ENCODE data around the gene MST1. TPM values are rescaled to one million over a fixed set of nuclear protein-coding genes. Genes with fewer than 3 reads are reported as not detected.
A peak's percentile ranks its signal among the peaks of the same experiment; 100 is the strongest.
"Not testable (repeated sequence)": the region's sequence is repeated elsewhere in the genome, so short reads cannot be mapped to it uniquely, and the experiment has no call there.

Gene MST1
- total and polyA plus RNA-seq, 2 donors (not counting 1 experiment from before 2014, with no cell fraction given): 3.5 to 6.6 TPM

DNA sequence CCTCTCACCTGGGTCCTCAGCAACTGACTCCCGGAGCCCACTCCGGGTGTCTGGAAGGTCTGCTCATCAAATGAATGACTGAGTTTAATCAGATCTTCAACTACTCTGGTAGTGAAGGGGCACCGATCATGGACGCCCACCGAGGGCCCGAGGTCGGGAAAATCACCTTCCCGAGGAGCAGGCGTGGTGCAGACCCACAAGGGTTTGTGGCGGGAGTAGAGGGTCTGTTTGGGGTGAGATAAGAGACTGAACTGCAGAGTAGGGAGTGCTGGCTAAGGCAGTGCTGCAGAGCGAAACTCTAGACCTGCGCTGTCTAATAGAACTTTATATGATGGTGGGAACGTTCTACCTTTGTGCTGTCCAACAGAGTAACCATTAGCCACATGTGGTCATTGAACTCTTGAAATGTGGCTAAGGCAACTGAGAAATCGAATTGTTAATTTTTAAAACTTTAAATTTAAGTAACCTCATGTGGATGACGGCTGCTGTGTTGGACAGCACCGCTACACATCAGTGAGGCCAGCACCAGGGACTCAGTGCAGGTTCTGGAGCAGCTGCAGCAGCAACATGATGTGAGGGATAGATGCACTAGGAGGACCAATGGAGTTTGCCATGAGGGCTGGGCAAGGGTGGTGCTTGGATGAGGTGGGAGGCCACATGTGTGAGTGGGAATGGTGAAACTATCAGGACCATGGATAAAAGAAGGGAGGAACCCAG is 792 bp upstream of the MST1 start:
- H3K79me2 ChIP-seq (ENCODE audit: control insufficient read depth, insufficient read depth, low read length): peaks cover 13% of the 10 kb centered on the region
- not testable (repeated sequence) for H3K9me3 ChIP-seq (ENCODE audit: control insufficient read depth, insufficient read depth, low read depth, low read length); DNase-seq (ENCODE audit: low read depth in 2 of 2); H4K20me1 ChIP-seq (ENCODE audit: control insufficient read depth, extremely low read depth, insufficient read depth, low read length); H3K27me3 ChIP-seq (ENCODE audit: control insufficient read depth, insufficient read depth, low read length); H3K36me3 ChIP-seq (ENCODE audit: control insufficient read depth, insufficient read depth, low read length); H3K4me1 ChIP-seq (ENCODE audit: control insufficient read depth, extremely low read depth, insufficient read depth, low read length)
- H2AFZ ChIP-seq (ENCODE audit: low read length): peak overlapping the region; percentile 82
- peak overlapping the region; percentile 80 for H3K9ac ChIP-seq (ENCODE audit: insufficient read depth, low read length)
- peak overlapping the region; percentile 77 to 94 (median 87) for H3K4me3 ChIP-seq (replicated peaks in 1 of 4; ENCODE audit: control extremely low read depth in 1 of 4, insufficient read depth in 1 of 4, low read depth in 3 of 4, low read length in 4 of 4)
- peak overlapping the region; percentile 77 for H3K4me2 ChIP-seq (ENCODE audit: extremely low read depth, insufficient read depth, low read length)
- H3K27ac ChIP-seq (ENCODE audit: insufficient read depth, low read length): peak overlapping the region; percentile 67

DNA sequence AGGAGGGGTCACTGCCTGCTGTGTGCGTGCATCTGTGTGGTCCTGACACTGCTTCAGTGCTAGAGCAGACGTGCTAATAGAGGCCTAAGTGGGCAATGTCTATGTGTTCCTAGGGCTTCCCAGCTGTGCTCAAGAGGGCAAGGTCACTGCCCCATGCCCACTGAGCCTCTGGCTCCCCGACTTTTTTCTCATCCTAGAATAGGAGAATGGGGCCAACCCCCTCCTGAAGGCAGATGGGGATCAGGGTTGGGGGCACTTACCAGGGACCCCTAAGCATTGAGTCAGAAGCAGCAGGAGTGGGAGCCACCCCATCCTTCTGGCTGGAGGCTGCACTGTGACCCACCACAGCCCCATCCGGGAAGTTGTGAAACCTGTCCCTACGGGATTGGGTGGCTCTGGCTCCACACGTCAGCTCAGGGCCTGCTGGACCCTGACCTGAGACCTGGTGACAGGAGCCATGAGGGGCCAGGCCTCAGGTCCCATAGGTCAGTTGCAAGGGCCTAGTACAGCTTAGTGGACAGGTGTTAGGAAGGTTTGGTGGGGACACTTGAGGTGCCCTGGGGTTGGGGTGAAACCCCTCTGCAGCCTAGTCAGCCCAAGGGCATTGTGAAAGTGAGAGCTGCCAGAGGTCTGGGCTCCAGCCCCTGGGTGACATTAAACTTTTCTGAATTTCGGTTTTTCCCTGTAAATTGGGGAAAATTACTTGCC is 782 bp downstream of the MST1 start:
- not testable (repeated sequence) for H3K9me3 ChIP-seq (ENCODE audit: control insufficient read depth, insufficient read depth, low read depth, low read length); H3K9ac ChIP-seq (ENCODE audit: insufficient read depth, low read length); H3K4me1 ChIP-seq (ENCODE audit: control insufficient read depth, extremely low read depth, insufficient read depth, low read length); H3K27ac ChIP-seq (ENCODE audit: insufficient read depth, low read length); H3K36me3 ChIP-seq (ENCODE audit: control insufficient read depth, insufficient read depth, low read length); H2AFZ ChIP-seq (ENCODE audit: low read length); H4K20me1 ChIP-seq (ENCODE audit: control insufficient read depth, extremely low read depth, insufficient read depth, low read length); DNase-seq (ENCODE audit: low read depth in 2 of 2); H3K27me3 ChIP-seq (ENCODE audit: control insufficient read depth, insufficient read depth, low read length)
- Histone ChIP-seq H3K4me2 (ENCODE audit: extremely low read depth, insufficient read depth, low read length) (peak overlapping the region; percentile 23), H3K79me2 (ENCODE audit: control insufficient read depth, insufficient read depth, low read length) (peaks cover 13% of the 10 kb centered on the region), H3K4me3 (replicated peaks in 1 of 4; ENCODE audit: control extremely low read depth in 1 of 4, insufficient read depth in 1 of 4, low read depth in 3 of 4, low read length in 4 of 4) (peak overlapping the region; percentile 77 to 94 (median 87))

DNA sequence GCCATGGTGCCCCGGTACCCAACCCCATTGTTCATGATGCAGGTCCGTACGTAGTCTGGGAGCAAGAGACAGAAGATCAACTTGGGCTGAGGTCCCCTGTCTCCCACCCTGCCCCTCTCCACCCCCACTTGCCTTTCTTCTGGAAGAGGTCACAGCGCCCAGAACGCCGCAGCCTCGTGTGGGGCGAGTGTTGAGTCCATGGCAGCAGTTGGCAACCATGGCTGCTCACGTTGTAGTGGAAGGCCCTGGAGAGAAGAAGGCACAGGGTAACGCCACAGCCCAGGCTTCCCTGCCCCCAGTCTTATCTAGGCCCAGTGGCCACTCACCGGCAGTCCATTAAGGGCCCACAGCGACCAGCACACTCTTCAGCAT is 1.9 kb downstream of the MST1 start:
- not testable (repeated sequence) for H3K9me3 ChIP-seq (ENCODE audit: control insufficient read depth, insufficient read depth, low read depth, low read length); H2AFZ ChIP-seq (ENCODE audit: low read length); H3K27ac ChIP-seq (ENCODE audit: insufficient read depth, low read length); H3K4me1 ChIP-seq (ENCODE audit: control insufficient read depth, extremely low read depth, insufficient read depth, low read length); DNase-seq (ENCODE audit: low read depth in 2 of 2); H3K4me2 ChIP-seq (ENCODE audit: extremely low read depth, insufficient read depth, low read length); H3K9ac ChIP-seq (ENCODE audit: insufficient read depth, low read length); H4K20me1 ChIP-seq (ENCODE audit: control insufficient read depth, extremely low read depth, insufficient read depth, low read length); H3K4me3 ChIP-seq (replicated peaks in 1 of 4; ENCODE audit: control extremely low read depth in 1 of 4, insufficient read depth in 1 of 4, low read depth in 3 of 4, low read length in 4 of 4); H3K27me3 ChIP-seq (ENCODE audit: control insufficient read depth, insufficient read depth, low read length); H3K36me3 ChIP-seq (ENCODE audit: control insufficient read depth, insufficient read depth, low read length)
- H3K79me2 ChIP-seq (ENCODE audit: control insufficient read depth, insufficient read depth, low read length): peaks cover 13% of the 10 kb centered on the region

DNA sequence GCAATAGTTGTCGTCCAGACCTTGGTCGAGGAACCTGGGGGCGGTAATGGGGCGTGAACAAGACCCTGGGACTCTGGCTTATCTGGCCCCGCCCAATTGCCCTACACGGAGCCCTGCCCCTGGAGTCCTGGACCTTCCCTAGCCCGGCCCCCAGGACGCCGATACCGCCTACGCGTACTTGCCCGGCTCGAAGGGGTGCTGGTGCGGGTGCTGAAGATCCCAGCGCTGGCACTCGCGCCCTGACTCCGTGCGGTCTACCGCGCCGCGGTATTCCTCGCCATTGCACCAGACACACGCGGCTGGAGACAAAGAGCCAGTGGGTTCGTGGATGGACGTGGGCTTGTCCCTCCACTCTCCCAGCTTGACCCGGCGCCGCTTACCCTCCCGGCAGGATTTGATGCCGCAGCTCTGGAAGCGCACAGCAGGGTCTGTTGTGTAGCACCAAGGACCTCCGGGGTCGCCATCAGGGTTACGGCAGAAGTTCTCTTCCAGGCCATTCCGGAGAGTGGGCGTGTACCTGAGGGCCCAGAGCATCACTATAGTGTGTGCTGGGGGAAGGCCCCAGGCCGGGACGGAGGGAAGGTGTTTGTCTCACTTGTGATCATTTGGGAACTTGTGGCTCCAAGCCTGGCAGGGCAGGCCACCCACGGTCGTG is 2.4 kb downstream of the MST1 start:
- not testable (repeated sequence) for H3K36me3 ChIP-seq (ENCODE audit: control insufficient read depth, insufficient read depth, low read length); H3K27ac ChIP-seq (ENCODE audit: insufficient read depth, low read length); H2AFZ ChIP-seq (ENCODE audit: low read length); H3K4me1 ChIP-seq (ENCODE audit: control insufficient read depth, extremely low read depth, insufficient read depth, low read length); H3K9me3 ChIP-seq (ENCODE audit: control insufficient read depth, insufficient read depth, low read depth, low read length); H3K9ac ChIP-seq (ENCODE audit: insufficient read depth, low read length); H3K27me3 ChIP-seq (ENCODE audit: control insufficient read depth, insufficient read depth, low read length); H4K20me1 ChIP-seq (ENCODE audit: control insufficient read depth, extremely low read depth, insufficient read depth, low read length); H3K4me2 ChIP-seq (ENCODE audit: extremely low read depth, insufficient read depth, low read length)
- peak; percentile 28 to 56 for DNase-seq (ENCODE audit: low read depth in 2 of 2)
- Histone ChIP-seq H3K4me3 (replicated peaks in 1 of 4; ENCODE audit: control extremely low read depth in 1 of 4, insufficient read depth in 1 of 4, low read depth in 3 of 4, low read length in 4 of 4) (peak overlapping the region in 1 of 4 experiments; percentile 28), H3K79me2 (ENCODE audit: control insufficient read depth, insufficient read depth, low read length) (peaks cover 13% of the 10 kb centered on the region)

DNA sequence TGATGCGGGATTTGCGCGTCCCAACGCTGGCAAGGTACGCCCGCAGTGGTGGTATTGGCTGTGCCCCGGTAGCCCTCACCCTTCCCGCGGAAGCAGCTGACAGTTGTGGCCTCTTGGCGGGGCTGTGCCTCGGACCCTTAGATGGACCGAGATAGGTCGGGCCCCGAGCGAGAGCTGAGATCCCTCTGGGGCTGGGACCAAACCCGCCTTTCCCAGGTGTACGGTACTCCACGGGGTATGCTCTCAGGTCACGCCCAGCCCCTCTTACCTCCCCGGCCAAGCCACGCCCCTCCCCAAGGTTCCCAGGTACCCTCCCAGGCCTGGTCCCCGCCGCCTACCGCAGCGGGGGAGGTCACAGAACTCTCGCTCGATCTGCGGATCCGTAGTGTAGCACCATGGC is 2.9 kb downstream of the MST1 start:
- Histone ChIP-seq H3K4me3 (replicated peaks in 1 of 4; ENCODE audit: control extremely low read depth in 1 of 4, insufficient read depth in 1 of 4, low read depth in 3 of 4, low read length in 4 of 4) (peak overlapping the region in 2 of 4 experiments; percentile 26 to 28), H3K79me2 (ENCODE audit: control insufficient read depth, insufficient read depth, low read length) (peaks cover 10% of the 10 kb centered on the region)
- not testable (repeated sequence) for H3K4me1 ChIP-seq (ENCODE audit: control insufficient read depth, extremely low read depth, insufficient read depth, low read length); H3K4me2 ChIP-seq (ENCODE audit: extremely low read depth, insufficient read depth, low read length); H3K27me3 ChIP-seq (ENCODE audit: control insufficient read depth, insufficient read depth, low read length); H3K36me3 ChIP-seq (ENCODE audit: control insufficient read depth, insufficient read depth, low read length); H3K9me3 ChIP-seq (ENCODE audit: control insufficient read depth, insufficient read depth, low read depth, low read length); DNase-seq (ENCODE audit: low read depth in 2 of 2); H4K20me1 ChIP-seq (ENCODE audit: control insufficient read depth, extremely low read depth, insufficient read depth, low read length); H3K27ac ChIP-seq (ENCODE audit: insufficient read depth, low read length); H3K9ac ChIP-seq (ENCODE audit: insufficient read depth, low read length); H2AFZ ChIP-seq (ENCODE audit: low read length)

DNA sequence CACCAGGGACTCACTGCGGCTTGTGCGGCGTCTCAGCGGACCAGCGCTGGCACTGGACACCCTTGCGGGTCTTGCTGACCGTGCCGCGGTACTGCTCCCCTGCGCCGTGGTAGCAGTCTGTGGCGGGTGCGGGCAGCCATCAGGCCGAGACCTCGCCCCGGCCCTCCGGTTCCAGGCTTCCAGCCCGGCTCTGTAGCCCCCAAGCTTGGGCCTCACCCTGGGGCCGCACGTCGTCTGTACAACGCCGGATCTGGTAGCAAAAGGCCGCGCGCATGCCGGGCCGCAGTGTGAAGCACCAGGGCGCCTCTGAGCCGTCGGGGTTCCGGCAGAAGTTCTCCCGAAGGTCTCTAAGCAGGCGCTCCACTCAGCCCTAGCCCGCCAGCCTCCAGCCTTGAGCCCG is 3.4 kb downstream of the MST1 start:
- not testable (repeated sequence) for H3K79me2 ChIP-seq (ENCODE audit: control insufficient read depth, insufficient read depth, low read length); H3K9me3 ChIP-seq (ENCODE audit: control insufficient read depth, insufficient read depth, low read depth, low read length); H3K4me3 ChIP-seq (replicated peaks in 1 of 4; ENCODE audit: control extremely low read depth in 1 of 4, insufficient read depth in 1 of 4, low read depth in 3 of 4, low read length in 4 of 4); H3K9ac ChIP-seq (ENCODE audit: insufficient read depth, low read length); H3K4me2 ChIP-seq (ENCODE audit: extremely low read depth, insufficient read depth, low read length); H2AFZ ChIP-seq (ENCODE audit: low read length); DNase-seq (ENCODE audit: low read depth in 2 of 2); H3K4me1 ChIP-seq (ENCODE audit: control insufficient read depth, extremely low read depth, insufficient read depth, low read length); H4K20me1 ChIP-seq (ENCODE audit: control insufficient read depth, extremely low read depth, insufficient read depth, low read length); H3K27me3 ChIP-seq (ENCODE audit: control insufficient read depth, insufficient read depth, low read length); H3K27ac ChIP-seq (ENCODE audit: insufficient read depth, low read length)
- H3K36me3 ChIP-seq (ENCODE audit: control insufficient read depth, insufficient read depth, low read length): peaks cover 11% of the 10 kb centered on the region
